Sigmoid colon (tissue), 4 donors: ENCODE measurements around the gene COL15A1.

Source experiments
- EP300 ChIP-seq, 4 donors: sonication (generic); formaldehyde crosslinking; IDR thresholded peaks; one replicate each; pipeline ENCODE4 v1.6.1; 2017; ENCODE audit warnings: antibody characterized with exemption in 4 of 4
- TF ChIP-seq, protein P1 (sequence below), 4 experiments: fragments of 450-650 bp in 3 of 4; fragments of 200-600 bp in 1 of 4; IDR thresholded peaks; one replicate each; pipeline ENCODE4 v1.5.1; 2016 to 2019; ENCODE audit warnings: antibody characterized with exemption in 4 of 4, mild to moderate bottlenecking in 3 of 4, moderate library complexity in 2 of 4

DNA sequence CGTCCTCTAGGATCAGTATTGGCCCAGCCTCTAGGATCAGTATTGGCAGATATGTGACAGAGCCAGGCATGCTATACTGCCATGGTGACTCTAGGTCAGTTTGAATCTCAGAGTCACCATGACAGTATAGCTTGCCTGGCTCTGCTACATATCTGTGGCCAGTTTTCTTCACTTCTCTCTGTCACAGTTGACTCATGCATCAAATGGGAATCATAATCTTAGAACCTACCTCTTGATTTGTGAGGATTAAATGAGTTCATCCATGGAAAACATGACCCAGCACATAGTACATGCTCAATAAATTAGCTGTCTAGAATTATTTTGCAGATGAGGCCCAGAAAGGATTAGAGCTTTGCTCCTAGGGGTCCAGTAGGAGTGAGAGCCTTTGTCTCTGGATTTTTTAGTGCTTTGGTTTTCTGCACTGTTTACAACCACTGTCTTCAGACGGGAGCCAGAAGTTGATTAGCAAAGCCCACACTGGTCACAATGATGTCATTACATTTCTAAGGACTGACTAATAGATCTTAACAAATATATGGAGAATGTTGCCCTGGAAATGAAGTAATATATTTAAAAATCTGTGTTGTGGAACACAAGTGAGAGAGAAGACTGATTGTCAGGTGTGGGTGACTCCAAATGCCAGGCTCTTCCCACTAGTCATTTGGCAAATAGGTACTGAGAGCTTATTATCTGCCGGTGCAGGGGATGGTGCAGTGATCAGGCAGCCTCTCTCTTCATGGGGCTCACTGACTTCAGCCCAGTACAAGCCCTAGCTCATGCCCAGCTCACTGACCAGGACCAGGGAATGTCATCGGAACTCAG is 76.0 kb downstream of the COL15A1 start:
- TF ChIP-seq, protein P1, sequence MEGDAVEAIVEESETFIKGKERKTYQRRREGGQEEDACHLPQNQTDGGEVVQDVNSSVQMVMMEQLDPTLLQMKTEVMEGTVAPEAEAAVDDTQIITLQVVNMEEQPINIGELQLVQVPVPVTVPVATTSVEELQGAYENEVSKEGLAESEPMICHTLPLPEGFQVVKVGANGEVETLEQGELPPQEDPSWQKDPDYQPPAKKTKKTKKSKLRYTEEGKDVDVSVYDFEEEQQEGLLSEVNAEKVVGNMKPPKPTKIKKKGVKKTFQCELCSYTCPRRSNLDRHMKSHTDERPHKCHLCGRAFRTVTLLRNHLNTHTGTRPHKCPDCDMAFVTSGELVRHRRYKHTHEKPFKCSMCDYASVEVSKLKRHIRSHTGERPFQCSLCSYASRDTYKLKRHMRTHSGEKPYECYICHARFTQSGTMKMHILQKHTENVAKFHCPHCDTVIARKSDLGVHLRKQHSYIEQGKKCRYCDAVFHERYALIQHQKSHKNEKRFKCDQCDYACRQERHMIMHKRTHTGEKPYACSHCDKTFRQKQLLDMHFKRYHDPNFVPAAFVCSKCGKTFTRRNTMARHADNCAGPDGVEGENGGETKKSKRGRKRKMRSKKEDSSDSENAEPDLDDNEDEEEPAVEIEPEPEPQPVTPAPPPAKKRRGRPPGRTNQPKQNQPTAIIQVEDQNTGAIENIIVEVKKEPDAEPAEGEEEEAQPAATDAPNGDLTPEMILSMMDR (IDR thresholded peaks at IDR 0.05) = no peak
- peak in 1 of 4 donors; percentile 45 for TF ChIP-seq EP300 (IDR thresholded peaks at IDR 0.05)
